ENCODE measurements around the gene CDC42BPA. TPM values are rescaled to one million over a fixed set of nuclear protein-coding genes. Genes with fewer than 3 reads are reported as not detected.

The CDC42BPA gene
- polyA plus RNA-seq, 3 donors, result 5.4 to 14.5 (median 11.7) TPM

DNA sequence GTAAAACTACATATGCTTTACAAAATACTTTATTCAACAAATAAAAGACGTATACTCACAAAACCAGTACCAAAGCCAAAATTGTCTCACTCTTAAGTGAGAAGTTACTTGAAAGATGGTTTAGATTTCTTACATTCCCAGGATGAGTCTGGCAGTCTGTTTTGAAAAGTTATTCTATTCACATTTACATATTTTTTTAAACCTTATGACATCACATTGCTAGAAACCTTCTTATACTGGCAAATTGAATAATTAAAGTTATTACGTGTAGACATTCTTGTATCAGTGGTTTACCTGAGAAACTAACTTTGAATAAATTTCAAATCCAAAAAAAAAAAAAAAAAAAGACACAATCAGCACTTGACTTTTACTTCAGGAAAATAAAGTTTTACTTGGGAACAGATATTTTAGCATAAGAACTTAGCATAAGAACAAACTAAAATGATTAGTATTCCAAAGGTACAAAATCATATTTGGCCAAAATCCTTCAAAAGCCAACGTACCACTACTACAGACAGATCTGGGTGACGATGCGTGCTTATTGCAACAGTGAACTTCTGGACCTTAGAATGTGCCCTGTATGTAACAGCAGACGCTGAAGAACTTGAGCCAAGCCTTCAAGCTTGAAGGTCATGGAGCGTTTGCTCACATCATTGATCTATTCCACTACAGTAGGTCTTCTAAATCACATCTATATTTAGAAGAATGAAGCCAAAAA is 2.5 kb downstream of the CDC42BPA start:
- H3K27ac ChIP-seq (ENCODE audit: low read depth, low read length), result no peak overlapping the region
- WGBS, 3 donors, result 13 to 24% (median 24%) methylated on average over 7 of the region's 7 CpGs

DNA sequence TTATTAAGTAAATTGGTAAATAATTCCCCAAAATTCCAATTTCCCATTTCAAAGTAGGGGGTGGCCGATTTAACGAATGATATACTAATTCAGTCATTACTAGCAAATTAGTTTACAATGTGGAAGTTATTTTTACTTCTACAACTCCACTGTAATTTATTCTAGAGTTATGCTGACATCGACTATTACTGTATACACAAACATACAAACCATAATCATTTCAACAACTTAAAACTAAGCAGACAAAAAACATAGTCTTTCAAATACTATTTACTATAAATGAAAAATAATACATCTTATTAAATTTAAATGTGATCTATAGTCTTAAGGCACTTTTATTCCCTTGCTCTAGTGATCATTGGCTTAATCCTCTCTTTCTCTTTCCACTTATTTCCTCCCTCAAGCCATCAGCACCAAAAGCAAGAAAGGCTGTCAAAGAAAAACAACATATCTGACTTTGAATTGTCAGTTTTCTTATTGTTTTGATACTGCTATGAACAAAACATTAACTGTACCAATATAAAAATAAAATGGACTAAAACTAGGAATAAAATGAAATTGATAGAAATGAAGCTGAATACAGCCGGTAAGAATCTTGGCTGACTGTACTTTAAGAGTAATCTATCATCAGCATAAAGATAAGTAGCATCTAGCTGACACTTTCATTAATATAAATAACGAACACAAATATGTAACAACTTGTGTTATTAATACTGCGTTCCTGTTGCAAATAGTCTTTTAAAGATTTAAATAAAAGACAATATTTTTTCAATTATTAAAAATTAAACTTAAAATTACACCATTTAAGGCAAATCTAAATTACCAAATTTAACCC is 4.1 kb downstream of the CDC42BPA start:
- 36 to 61% (median 60%) methylated on average over 6 of the region's 6 CpGs for WGBS, 3 donors
- H3K27ac ChIP-seq (ENCODE audit: low read depth, low read length), result no peak overlapping the region

DNA sequence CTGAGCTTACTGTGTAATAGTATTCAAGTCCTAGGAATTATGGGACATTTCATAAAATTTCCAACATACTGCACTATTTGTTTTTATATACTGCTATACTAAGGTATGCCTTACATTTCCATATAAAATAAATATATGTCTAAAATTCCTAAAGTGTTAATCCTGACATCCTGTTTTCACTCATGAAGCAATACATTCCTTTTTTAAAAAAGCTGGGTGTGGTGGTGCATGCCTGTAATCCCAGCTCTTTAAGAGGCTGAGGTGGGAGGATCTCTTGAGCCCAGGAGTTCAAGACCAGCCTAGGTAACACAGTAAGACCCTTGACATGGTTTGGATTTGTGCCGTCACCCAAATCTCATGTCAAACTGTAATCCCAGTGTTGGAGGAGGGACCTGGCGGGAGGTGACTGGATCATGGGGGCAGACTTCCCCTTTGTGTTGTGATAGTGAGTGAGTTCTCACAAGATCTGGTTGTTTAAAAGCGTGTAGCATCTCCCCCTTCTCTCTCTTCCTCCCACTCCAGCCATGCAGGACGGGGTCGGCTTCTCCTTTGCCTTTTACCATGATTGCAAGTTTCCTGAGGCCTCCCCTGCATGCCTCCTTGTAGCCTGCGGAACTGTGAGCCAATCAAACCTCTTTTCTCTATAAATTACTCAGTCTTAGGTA is 5.8 kb downstream of the CDC42BPA start:
- WGBS, 3 donors, result 85 to 95% (median 87%) methylated on average over 6 of the region's 6 CpGs

DNA sequence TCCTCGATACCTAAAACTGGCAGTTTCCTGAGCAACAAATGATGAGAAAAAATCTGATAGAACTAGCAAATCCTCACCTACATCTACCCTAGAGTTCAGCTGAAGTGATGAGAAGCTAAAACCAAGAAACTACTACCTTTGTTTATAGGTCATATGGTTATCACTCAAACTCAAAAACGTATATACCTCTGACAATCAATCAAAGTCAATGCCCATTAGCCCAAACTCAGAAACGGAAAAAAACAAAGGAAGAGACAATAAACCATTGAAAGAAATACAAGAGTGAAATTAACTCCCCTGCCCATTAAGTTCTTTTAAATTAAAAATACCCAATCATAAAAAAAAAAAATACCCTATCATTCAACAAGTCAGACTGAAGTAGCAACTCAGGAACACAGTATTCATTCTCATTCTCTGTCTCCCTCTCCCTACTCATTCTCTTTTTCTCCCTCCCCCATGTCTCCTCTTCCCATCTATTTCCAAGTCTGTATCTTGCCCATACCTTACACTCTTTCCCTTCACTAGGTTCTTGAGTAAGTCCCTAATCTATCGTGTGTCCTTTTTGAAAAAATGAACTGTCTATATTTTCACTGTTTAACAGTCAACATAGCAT is 6.8 kb downstream of the CDC42BPA start:
- H3K27ac ChIP-seq (ENCODE audit: low read depth, low read length), result no peak overlapping the region
- WGBS, 3 donors, result 62 to 84% (median 81%) methylated on average over 4 of the region's 4 CpGs

More for the DNA sequence above, 5.8 kb downstream of the CDC42BPA start:
- H3K27ac ChIP-seq (ENCODE audit: low read depth, low read length), result no peak overlapping the region

DNA sequence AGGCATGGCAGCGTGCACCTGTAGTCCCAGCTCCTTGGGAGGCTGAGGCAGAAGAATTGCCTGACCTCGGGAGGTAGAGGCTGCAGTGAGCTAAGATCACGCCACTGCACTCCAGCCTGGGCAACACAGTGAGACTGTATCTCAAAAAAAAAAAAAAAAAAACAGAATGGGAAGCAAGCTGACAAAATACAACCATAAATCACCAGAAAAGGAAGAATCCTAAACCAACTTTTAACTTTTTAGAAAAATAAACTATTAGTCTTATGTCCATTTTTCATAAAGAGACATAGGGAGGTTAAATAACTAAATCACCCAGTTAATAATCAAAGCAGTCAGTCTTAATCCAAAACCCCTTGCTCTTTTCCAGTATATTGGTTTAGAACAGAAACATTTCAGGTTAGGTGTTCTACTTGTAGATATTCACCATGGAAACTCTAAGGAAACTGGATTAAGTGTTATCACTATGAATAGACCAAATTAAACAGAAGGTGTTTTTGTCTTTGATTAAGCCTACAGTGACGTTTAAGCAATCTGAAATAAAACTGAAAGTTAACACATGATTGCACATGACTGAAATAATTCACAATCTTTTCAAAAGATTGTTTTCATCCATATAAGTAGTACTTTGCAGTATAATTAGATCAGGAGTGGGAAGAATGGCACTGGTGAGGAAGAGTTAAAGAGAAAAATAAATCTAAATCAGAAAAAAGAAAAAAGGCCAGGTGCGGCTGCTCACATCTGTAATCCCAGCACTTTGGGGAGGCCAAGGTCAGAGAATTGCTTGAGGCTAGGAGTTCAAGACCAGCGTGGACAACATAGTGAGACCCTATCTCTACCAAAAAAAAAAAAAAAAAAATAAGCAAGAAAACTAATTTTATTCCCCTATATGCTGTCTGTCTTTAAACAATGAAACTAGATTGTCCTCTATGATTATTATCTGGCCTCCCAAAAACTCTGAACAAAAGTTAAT is 9.6 kb downstream of the CDC42BPA start:
- 45 to 76% (median 67%) methylated on average over 6 of the region's 6 CpGs for WGBS, 3 donors
- H3K27ac ChIP-seq (ENCODE audit: low read depth, low read length), result no peak overlapping the region

DNA sequence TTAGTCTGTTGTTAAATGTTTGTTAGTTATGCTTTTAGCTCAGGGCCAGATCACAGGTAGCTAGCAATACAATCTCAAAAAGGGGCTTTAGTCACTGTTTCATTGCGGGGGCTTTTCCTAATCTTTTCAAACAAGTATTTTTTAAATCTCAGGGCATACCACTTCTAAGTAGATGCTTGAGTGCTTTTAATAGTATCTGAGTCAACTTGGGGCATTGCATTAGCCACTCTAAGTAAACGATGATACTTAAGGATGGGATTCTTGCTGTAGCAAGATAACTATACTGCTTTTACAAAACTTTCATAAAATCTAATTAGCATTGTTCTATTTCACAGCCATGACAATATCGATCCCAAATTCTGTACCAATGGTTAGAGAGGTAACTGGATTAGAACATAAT is 11.6 kb downstream of the CDC42BPA start:
- 92 to 98% (median 98%) methylated on average over 3 of the region's 3 CpGs for WGBS, 3 donors
- H3K27ac ChIP-seq (ENCODE audit: low read depth, low read length), result no peak overlapping the region

DNA sequence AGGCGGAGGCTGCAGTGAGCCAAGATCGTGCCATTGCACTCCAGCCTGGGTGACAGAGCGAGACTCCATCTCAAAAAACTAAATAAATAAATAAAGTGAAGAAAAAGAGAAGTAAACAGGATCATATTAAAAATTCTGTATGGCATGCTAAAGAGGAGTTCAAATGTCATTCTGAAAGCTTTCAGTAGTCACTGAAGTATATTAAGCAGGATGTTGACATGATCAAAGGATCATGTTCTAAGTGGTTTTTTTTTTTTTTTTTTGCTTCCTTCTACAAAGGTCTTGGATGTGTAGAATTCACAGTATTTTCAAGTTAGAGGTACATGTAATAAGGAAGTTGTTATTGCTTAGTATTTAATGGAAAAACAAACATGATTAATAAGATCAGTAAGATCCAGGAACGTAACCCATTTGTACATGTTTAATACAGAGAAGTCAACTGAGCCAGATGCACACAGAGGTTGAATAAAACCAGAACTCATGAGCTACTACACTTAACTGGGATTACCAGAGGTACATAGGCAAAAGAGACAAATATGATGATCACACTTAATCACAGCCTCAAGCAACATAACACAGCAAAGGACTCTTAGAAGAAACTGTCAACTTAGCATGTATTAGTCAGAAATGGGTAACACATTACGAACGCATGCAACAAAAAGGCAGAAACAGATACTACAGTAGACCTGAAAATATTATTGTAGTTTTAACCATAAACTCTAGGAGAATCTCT is 12.2 kb downstream of the CDC42BPA start:
- 87 to 94% (median 92%) methylated on average over 6 of the region's 6 CpGs for WGBS, 3 donors

DNA sequence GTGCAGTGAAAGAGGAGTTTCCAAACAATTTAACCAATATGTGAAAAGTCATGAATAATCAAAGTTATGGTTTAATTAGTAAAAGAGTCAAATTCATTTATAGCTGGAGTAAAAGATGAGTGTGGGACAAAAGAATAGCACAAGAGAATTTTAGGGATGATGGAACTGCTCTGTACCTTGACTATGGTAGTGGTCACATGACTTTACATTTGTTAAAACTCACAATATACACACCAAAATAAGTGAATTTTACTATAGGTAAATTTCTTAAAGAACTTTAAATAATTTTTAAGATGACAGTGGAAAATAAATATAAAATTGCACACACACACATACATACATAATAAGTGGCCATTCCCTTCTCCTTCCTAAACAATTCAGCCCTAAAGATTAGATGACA is 13.6 kb downstream of the CDC42BPA start:
- H3K27ac ChIP-seq (ENCODE audit: low read depth, low read length), result no peak overlapping the region

More for the DNA sequence above, 12.2 kb downstream of the CDC42BPA start:
- no peak overlapping the region for H3K27ac ChIP-seq (ENCODE audit: low read depth, low read length)

DNA sequence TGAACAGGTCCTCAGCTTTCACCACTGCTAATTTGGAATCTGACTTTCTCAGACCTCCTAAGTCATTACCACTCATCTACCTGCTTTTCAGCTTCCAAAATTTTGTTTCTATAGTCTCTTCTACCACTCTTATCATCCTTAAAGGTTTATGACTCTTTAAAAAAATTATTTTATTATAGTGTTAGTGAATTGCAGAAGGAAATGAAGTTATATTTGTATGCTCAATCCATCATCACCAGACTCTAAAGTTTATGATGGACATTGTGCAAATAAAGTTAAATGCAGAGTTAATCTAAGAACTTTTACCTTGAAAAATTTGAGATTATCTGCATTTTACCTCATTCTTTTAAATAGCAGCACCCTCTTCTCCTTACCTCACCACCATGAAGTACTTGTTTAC is 14.6 kb downstream of the CDC42BPA start:
- no peak overlapping the region for H3K27ac ChIP-seq (ENCODE audit: low read depth, low read length)

DNA sequence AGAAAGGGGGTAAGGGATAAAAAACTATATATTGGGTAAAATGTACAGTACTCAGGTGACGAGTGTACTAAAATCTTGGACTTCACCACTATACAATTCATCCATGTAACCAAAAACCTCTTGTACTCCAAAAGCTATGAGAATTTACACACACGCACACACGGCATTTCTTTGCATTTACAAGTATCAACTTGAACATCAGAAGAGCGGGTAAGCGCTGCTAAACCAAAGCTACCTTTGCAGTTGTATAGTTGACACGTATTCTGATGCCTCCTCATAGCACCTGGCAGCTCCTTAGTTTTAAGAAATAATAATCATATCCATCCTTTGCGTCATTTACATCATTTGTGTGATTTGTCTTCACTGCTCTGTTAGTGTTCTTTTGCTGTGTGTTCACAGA is 17.6 kb downstream of the CDC42BPA start:
- H3K27ac ChIP-seq (ENCODE audit: low read depth, low read length), result no peak overlapping the region
- 95 to 99% (median 95%) methylated on average over 7 of the region's 7 CpGs for WGBS, 3 donors

DNA sequence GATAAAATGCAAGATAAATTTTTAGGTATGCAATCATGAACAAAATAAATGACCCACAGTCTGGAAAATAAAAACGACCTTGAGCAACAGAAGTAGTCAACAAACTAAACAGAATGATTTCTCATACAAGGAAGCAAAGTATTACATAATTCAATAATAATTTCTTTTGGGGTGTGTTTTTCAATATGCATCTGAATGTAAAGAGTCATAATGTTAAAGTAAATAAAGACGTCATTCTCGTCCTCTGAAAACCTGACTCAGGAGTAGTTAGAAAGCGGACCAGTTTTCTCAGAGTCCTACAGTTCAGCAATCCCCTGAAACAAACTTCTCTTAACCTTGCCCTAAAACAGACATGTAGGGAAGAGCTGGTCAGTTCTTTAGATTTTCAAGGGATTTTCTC is 18.6 kb downstream of the CDC42BPA start:
- no peak overlapping the region for H3K27ac ChIP-seq (ENCODE audit: low read depth, low read length)
- 31 to 65% (median 52%) methylated on average over 4 of the region's 4 CpGs for WGBS, 3 donors

DNA sequence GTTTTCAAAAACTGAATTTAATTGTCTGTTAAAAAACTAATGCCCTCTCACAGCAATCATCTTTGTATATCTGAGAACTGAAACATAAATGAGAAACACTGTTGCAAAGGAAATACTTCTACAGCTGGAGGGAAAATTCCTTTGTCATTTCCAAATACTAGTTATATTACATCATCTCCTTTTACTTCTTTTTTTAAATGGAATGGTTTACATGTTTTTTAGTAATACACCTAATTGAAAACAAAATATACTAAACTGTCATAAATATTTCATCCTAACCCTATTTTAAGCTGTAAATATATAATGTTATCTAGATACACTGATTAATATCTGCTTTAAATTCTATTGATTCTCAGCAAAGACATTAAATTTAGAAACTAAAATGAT is 19.1 kb downstream of the CDC42BPA start:
- no peak overlapping the region for H3K27ac ChIP-seq (ENCODE audit: low read depth, low read length)

DNA sequence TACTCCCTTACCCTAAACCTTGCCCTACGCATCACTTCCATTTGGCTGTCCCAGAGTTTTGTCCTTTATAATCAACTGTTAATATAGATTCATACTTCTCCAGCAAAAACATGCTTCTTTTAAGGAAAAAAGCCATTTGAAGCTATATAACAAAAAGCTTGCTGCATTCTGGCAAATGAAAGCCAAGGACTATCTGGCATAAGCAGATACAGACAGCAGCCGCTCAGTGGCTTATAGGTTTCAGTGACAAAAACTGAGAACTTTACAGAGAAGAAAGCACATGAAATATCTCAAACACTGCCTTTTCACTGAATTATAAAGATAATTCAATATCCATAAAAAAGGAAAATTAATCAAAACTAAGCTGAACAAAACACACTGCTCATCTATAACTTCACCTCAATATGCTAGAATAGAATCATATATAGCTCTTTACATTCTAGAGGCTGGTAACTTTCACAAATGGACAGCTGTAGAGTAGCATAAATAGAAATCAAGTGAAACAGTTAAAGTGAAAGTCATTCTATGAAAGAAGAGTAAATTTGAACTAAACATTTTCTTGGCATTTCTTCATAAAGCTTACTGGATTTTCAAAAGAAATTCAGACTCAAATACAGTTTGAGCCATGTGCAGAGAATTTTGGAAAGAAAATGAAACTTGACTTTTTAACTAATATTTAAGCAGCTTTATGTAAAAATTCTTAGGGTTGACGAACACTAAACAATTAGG is 19.6 kb downstream of the CDC42BPA start:
- H3K27ac ChIP-seq (ENCODE audit: low read depth, low read length), result no peak overlapping the region
- 63 to 66% (median 66%) methylated on average over 3 of the region's 3 CpGs for WGBS, 3 donors

DNA sequence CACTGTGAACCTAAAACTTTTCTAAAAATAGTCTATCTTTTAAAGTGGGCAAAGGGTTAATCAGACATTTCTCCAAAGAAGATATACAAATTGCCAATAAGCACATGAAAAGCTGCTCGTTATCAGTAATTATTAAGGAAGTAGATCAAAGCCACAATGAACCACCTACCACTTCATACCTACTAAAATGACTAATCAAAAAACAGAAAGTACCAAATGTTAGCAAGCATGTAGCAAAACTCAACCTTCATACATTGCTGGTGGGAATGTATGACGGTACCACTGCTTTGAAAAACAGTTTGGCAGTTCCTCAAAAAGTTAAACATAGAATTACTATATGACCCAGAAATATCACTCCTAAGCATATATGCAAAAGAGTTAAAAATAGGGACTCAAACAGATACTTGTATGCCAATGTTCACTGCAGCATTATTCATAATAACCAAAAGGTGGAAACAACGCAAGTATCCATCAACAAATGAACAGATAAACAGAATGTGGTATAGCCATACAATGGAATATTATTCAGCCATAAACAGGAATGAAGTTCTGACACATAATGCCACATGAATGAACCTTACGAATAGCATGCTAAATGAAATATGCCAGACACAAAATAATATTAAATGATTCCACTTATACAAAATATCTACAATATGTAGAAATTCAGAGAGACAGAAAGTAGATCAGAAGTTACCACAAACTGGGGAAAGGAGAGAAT is 21.1 kb downstream of the CDC42BPA start:
- WGBS, 3 donors, result 90 to 92% (median 92%) methylated on average over 4 of the region's 4 CpGs
- no peak overlapping the region for H3K27ac ChIP-seq (ENCODE audit: low read depth, low read length)

DNA sequence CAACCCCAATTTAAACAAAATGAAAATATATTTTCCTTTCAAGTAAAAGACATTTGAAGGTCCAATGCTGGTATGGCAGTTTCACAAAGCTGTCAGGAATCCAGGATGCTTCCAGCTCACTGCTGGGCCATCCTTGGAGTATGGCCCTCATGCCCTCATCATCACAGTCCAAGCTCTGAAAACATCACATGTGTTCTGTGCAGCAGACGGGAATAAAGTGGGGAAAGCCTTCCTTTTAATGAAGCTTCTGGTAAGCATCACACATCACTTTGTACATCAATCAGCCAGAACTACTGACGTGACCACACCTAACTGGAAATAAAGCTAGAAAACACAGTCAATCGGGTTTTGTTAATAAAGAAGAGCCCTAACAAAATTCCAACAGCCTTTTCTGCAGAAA is 22.7 kb downstream of the CDC42BPA start:
- 80 to 87% (median 86%) methylated on average over 3 of the region's 3 CpGs for WGBS, 3 donors
- no peak overlapping the region for H3K27ac ChIP-seq (ENCODE audit: low read depth, low read length)

DNA sequence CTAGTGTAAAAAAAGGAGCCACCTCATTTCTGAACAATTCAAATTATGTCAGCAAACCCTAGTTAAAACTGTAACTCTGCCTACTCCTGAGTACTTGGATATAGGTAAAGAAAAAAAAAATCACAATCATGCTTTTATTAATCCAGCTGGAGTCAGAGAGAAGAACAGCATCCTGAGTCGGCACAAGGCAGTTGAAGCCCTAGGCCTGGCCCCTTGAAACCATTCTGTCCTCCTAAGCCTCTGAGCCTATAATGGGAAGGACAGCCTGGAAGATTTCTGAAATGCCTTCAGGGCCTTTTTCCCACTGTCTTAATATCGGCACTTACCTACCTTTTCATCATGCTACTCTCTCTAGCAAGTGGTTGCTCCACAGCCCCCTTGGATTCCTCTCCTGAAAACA is 32.5 kb downstream of the CDC42BPA start:
- WGBS, 3 donors, result 97 to 99% (median 98%) methylated on average over 2 of the region's 2 CpGs

More for the DNA sequence above, 32.5 kb downstream of the CDC42BPA start:
- H3K27ac ChIP-seq (ENCODE audit: low read depth, low read length), result no peak overlapping the region

All from adipose tissue (tissue), 3 donors.